Endometrial microvascular endothelial cells (primary cell): ENCODE data around the gene CDC45. TPM values are rescaled to one million over a fixed set of nuclear protein-coding genes. Genes with fewer than 3 reads are reported as not detected.
"Not testable (repeated sequence)": the region's sequence is repeated elsewhere in the genome, so short reads cannot be mapped to it uniquely, and the experiment has no call there.

Experiments used
- in situ Hi-C: cut with HindIII; loops from 2 replicates; pipeline ENCODE4 v1.10.0; 2017; ENCODE audit warnings: low sequenced_read_pairs, low pct_unique_long_range_greater_than_20kb; ENCODE audit errors: inconsistent ontology term
- total RNA-seq: library from RNA; depleted of rRNA; stranded (reverse); fragments of >200 nt; gene quantifications from one replicate; pipeline ENCODE4 v1.2.3, GENCODE V29; 2015; ENCODE audit errors: inconsistent ontology term

CDC45 gene
- total RNA-seq, 1 donor from 2014 or later: 43.1 TPM

DNA sequence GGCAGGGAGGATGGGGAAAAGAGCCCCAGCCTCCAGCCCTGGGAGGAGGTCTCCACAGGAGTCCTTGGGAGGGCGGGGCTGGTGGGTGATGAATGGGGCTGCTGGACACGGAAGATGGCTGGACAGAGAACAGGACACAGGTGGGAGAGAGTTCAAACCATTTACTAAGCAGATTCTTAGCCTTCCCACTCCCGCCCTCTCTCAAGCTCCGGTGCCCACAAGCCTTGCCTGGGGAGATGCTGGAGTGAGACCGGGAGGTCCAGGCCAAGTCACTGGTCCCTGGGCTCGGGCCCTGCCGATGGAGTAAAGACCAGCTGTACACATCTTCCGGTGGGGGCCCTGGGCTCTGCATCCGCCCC lies 43.1 kb downstream of the CDC45 start:
- in situ Hi-C loops: no loop called here

DNA sequence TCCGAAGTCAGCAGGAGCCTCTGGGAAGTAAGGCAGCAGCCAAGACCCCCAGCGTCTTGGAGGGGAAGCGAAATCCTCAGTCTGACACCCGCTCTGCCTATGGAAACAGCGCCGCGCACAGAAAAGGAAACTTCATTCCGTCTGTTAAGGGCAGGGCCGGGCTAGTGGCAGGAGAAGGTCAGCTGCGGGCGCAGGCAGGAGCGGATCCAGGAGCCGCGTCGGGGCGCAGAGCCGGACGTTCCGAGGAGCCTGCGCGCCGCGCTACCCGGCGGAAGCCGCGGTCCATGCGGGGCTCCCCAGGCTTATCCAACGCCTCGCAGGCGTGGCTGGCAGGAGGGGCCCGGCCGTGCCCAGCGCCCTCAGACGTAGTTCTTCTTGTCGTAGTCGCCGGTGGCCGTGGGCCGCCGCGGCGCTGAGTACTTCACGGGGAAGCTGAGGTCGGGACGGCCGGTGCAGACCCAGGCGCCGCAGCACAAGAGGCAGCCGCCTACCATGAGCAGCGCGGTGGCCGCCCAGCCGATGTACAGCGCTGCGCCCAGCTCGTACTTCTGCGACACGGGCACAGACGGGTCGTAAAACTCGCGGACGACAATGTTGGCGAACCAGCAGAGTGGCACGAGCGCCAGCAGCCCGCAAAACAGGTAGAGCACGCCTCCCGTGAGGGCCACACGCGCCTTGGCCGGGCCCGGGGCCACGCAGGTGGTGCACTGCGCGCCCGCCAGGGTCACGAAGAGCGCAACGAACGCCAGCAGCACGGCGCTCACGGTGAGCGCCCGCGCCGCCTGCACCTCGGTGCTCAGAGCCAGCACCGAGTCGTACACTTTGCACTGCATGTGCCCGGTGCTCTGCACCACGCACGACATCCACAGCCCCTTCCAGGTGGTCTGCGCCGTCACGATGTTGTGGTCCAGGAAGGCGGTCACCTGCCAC lies 43.8 kb downstream of the CDC45 start:
- in situ Hi-C loops: no loop called here

GRCh38 chr22:19524170-19525115 lies 44.7 kb downstream of the CDC45 start, which contains the start of gene CLDN5:
TSS of gene CLDN5 (minus strand) at chr22:19524410. CDS start at chr22:19524255, 155 bp downstream.
- in situ Hi-C loops: no loop called here

DNA sequence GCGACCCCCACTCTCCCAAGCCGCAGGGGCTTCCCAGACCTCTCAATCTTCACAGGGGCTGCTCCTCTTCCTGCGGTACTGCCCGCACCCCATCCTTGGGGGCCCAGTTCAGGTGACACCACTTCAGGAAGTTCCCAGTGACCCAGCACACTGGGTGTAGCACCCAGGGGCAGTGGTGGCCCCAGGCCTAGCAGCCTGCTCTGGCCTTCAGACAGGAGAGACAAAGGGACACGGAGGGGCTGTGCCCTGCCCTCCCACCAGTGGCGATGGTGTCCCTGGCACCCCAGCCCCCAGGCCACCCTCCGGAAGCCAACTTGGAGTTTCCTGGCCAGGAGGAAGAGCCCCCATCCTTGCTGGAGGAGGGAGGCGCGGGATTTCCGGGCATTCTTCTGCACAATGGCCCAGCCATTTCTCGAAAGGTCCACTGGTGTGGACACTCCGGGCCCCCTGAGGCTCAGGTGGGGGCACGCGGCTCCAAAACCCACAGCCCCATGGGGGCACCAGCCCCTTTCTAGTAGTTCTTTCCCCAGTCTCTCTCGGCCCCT lies 45.5 kb downstream of the CDC45 start:
- in situ Hi-C loops: no loop called here

GRCh38 chr22:19525666-19526065 lies 45.9 kb downstream of the CDC45 start:
- in situ Hi-C loops: no loop called here

DNA sequence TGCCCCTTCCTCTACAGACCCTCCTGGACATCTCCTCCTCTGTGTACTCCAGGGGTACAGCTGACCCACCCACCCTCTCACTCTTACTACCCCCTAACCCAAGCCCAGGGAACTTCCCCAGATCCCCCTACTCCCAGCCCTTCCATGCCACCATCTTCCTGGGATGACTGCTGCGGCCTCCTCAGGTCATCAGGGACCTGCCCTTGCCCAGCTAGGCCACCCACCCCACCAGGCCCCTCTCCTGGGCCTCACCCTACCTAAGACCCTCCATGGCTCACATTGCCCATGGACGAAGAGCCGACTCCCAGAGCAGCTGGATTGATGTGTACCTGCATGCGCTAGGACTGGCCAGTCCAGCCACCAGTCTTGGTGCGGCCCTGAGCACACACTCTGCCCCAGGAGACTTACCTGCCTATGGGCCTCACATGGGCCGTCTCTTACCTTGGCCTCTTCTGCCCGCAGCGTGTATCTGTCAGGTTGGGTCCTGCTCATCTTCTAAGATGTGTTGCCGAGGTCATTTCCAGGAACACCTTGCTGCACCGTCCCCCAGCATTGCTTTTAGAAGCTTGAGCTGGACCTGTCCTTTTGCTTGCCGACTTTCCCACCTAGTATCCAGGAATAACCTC lies 46.5 kb downstream of the CDC45 start:
- in situ Hi-C loops: no loop called here

GRCh38 chr22:19526702-19527111 lies 47.0 kb downstream of the CDC45 start:
- in situ Hi-C loops: no loop called here

GRCh38 chr22:19527321-19527721 lies 47.6 kb downstream of the CDC45 start:
- in situ Hi-C loops: no loop called here

- in situ Hi-C loops: no loop called here
Measured at GRCh38 chr22:19527861-19528417, 48.2 kb downstream of the CDC45 start.

- in situ Hi-C loops: no loop called here
Measured at GRCh38 chr22:19529811-19530210, 50.1 kb downstream of the CDC45 start.

GRCh38 chr22:19530751-19531150 lies 51.0 kb downstream of the CDC45 start:
- in situ Hi-C loops: no loop called here

GRCh38 chr22:19531327-19531726 lies 51.6 kb downstream of the CDC45 start:
- in situ Hi-C loops: not testable (repeated sequence)

- in situ Hi-C loops: no loop called here
Measured at GRCh38 chr22:19533049-19533626, 53.4 kb downstream of the CDC45 start.

DNA sequence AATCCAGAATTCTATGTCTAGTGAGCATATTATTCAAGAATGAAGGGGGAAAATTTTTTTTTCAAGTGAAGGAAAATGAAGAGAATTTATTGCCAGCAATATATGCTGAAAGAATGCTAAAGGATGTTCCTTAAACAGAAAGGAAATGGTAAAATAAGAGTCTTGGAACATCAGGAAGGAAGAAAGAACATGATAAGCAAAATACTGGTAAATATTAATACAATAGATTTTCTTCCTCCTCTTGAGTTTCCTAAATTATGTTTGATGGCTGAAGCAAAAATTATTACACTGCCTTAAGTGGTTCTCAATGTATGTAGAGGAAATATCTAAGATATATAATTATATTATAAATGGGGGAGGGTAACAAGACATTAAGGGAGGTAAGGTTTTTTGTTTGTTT lies 54.1 kb downstream of the CDC45 start:
- in situ Hi-C loops: no loop called here

DNA sequence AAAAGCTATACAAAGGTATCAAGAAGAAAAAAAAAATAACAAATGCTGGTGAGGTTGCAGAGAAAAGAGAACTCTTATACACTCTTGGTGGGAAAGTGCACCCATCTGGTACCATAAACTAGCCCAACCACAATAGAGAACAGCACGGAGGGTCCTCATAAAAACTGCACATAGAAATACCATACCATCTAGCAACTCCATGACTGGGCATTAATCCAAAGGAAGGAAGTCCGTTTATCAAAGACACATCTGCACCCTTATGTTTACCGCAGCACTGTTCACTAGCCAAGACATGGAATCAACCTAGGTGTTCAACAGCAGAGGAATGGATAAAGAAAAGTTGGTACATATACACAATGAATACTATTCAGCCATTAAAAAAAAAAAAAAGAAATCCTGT lies 55.3 kb downstream of the CDC45 start:
- in situ Hi-C loops: no loop called here

GRCh38 chr22:19536564-19536963 lies 56.8 kb downstream of the CDC45 start:
- in situ Hi-C loops: no loop called here

DNA sequence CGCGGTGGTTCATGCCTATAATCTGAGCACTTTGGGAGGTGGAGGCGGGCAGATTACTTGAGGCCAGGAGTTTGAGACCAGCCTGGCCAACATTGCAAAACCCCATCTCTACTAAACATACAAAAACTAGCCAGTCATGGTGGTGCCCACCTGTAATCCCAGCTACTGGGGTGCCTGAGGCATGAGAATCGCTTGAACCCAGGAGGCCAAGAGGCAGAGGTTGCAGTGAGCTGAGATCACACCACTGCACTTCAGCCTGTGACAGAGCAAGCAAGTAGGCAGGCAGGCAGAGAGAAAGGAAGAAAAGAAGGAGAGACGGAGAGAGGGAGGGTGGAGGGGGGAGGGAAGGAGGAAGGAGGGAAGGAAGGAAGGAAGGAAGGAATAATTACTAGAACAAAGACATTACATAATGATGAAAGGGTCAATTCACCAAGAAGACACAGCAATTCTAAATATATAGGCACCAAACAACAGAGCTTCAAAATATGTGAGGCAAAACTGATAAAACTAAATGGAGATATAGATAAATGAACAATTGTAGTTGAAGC lies 58.3 kb downstream of the CDC45 start:
- in situ Hi-C loops: no loop called here

DNA sequence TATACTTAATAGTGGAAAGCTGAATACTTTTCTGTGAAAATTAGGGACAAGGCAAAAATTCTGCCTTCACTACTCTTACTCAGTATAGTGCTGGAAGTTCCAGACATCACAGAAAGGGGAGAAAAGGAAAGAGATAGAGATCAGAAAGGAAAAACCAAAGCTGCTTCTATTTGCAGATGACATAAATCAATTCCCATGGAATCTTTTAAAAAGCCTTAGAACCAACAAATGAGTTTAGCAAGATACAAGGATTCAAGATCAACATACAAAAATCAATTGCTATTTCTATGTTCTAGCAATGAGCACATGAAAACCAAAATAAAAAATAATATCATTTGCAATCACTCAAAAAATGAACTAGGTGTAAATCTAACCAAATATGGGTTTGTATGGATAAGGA lies 60.7 kb downstream of the CDC45 start:
- in situ Hi-C loops: no loop called here
